ENCODE data around the gene XPC.

The XPC gene

GRCh38 chr3:14181253-14181652 is 2.9 kb upstream of the XPC start:
- DNase-seq (ENCODE audit: low spot score), result no peak
- ATAC-seq (ENCODE audit: low read depth), result no peak
- Histone ChIP-seq H3K4me3 (ENCODE audit: severe bottlenecking) (no peak overlapping the region), H3K27ac (ENCODE audit: poor library complexity, severe bottlenecking) (no peak overlapping the region), H3K9me3 (ENCODE audit: severe bottlenecking) (no peaks in the 10 kb centered on the region), H3K27me3 (ENCODE audit: insufficient read depth, poor library complexity, severe bottlenecking) (no peaks in the 10 kb centered on the region), H3K4me1 (ENCODE audit: insufficient read depth, poor library complexity, severe bottlenecking) (peaks cover 18% of the 10 kb centered on the region), H3K36me3 (ENCODE audit: low read depth) (peaks cover 49% of the 10 kb centered on the region)
- TF ChIP-seq CTCF (IDR thresholded peaks at IDR 0.05; ENCODE audit: poor library complexity, severe bottlenecking), result no peak

GRCh38 chr3:14179795-14180194 is 1.4 kb upstream of the XPC start:
- H3K4me3 ChIP-seq (ENCODE audit: severe bottlenecking), result peak overlapping the region; percentile 57
- ATAC-seq (ENCODE audit: low read depth), result no peak
- H3K27me3 ChIP-seq (ENCODE audit: insufficient read depth, poor library complexity, severe bottlenecking), result no peaks in the 10 kb centered on the region
- no peak for DNase-seq (ENCODE audit: low spot score)
- peaks cover 19% of the 10 kb centered on the region for H3K4me1 ChIP-seq (ENCODE audit: insufficient read depth, poor library complexity, severe bottlenecking)
- no peaks in the 10 kb centered on the region for H3K9me3 ChIP-seq (ENCODE audit: severe bottlenecking)
- TF ChIP-seq CTCF (IDR thresholded peaks at IDR 0.05; ENCODE audit: poor library complexity, severe bottlenecking), result no peak
- H3K27ac ChIP-seq (ENCODE audit: poor library complexity, severe bottlenecking), result no peak overlapping the region
- peaks cover 35% of the 10 kb centered on the region for H3K36me3 ChIP-seq (ENCODE audit: low read depth)

- ATAC-seq (ENCODE audit: low read depth), result no peak
- no peak for DNase-seq (ENCODE audit: low spot score)
- peak overlapping the region; percentile 65 for H3K27ac ChIP-seq (ENCODE audit: poor library complexity, severe bottlenecking)
- H3K27me3 ChIP-seq (ENCODE audit: insufficient read depth, poor library complexity, severe bottlenecking), result no peaks in the 10 kb centered on the region
- no peak for TF ChIP-seq CTCF (IDR thresholded peaks at IDR 0.05; ENCODE audit: poor library complexity, severe bottlenecking)
- H3K9me3 ChIP-seq (ENCODE audit: severe bottlenecking), result no peaks in the 10 kb centered on the region
- peaks cover 33% of the 10 kb centered on the region for H3K36me3 ChIP-seq (ENCODE audit: low read depth)
- peak overlapping the region; percentile 57 for H3K4me3 ChIP-seq (ENCODE audit: severe bottlenecking)
- peaks cover 26% of the 10 kb centered on the region for H3K4me1 ChIP-seq (ENCODE audit: insufficient read depth, poor library complexity, severe bottlenecking)
Observed at GRCh38 chr3:14179114-14179465, 689 bp upstream of the XPC start.

GRCh38 chr3:14177580-14178246 is 688 bp downstream of the XPC start:
- Histone ChIP-seq H3K9me3 (ENCODE audit: severe bottlenecking) (no peaks in the 10 kb centered on the region), H3K4me1 (ENCODE audit: insufficient read depth, poor library complexity, severe bottlenecking) (peaks cover 25% of the 10 kb centered on the region), H3K4me3 (ENCODE audit: severe bottlenecking) (peak overlapping the region; percentile 57), H3K36me3 (ENCODE audit: low read depth) (peaks cover 24% of the 10 kb centered on the region), H3K27ac (ENCODE audit: poor library complexity, severe bottlenecking) (peak overlapping the region; percentile 65), H3K27me3 (ENCODE audit: insufficient read depth, poor library complexity, severe bottlenecking) (no peaks in the 10 kb centered on the region)
- no peak for TF ChIP-seq CTCF (IDR thresholded peaks at IDR 0.05; ENCODE audit: poor library complexity, severe bottlenecking)
- ATAC-seq (ENCODE audit: low read depth) (peak; percentile 47), DNase-seq (ENCODE audit: low spot score) (no peak)

GRCh38 chr3:14175383-14176037 is 2.9 kb downstream of the XPC start:
- no peaks in the 10 kb centered on the region for H3K9me3 ChIP-seq (ENCODE audit: severe bottlenecking)
- ATAC-seq (ENCODE audit: low read depth) (no peak), DNase-seq (ENCODE audit: low spot score) (no peak)
- peaks cover 26% of the 10 kb centered on the region for H3K4me1 ChIP-seq (ENCODE audit: insufficient read depth, poor library complexity, severe bottlenecking)
- no peaks in the 10 kb centered on the region for H3K27me3 ChIP-seq (ENCODE audit: insufficient read depth, poor library complexity, severe bottlenecking)
- H3K4me3 ChIP-seq (ENCODE audit: severe bottlenecking), result no peak overlapping the region
- no peak for TF ChIP-seq CTCF (IDR thresholded peaks at IDR 0.05; ENCODE audit: poor library complexity, severe bottlenecking)
- H3K27ac ChIP-seq (ENCODE audit: poor library complexity, severe bottlenecking), result no peak overlapping the region
- H3K36me3 ChIP-seq (ENCODE audit: low read depth), result peaks cover 27% of the 10 kb centered on the region
